ENCODE data around the gene HMGB2.

HMGB2 gene

GRCh38 chr4:173282626-173283025 lies 51.5 kb downstream of the HMGB2 start:
- no peak for DNase-seq

- DNase-seq: no peak
Observed at GRCh38 chr4:173282256-173282562, 51.9 kb downstream of the HMGB2 start.

- DNase-seq: no peak
Observed at GRCh38 chr4:173281406-173282255, 52.5 kb downstream of the HMGB2 start.
